HG03025 (cell line): ENCODE results near the gene RTL1.

Experiments
- ATAC-seq: cut with Tn5 transposase; IDR thresholded peaks from one replicate; pipeline ENCODE4 v1.9.1; 2021; ENCODE audit warnings: mild to moderate bottlenecking, moderate library complexity; ENCODE audit not compliant: unreplicated experiment, low FRiP score

Gene RTL1

GRCh38 chr14:100903672-100904185 is at the start of gene RTL1:
Gene RTL1, minus strand, starts transcription at chr14:100903722. Its CDS starts 18,934 bp downstream, at chr14:100884788.
- ATAC-seq: no peak

GRCh38 chr14:100950024-100950423 is 46.5 kb upstream of the RTL1 start:
- ATAC-seq: no peak

GRCh38 chr14:100944052-100944451 is 40.5 kb upstream of the RTL1 start:
- no peak for ATAC-seq

- no peak for ATAC-seq
Observed at GRCh38 chr14:100930270-100930669, 26.7 kb upstream of the RTL1 start.

GRCh38 chr14:100915560-100915959 is 12.0 kb upstream of the RTL1 start:
- ATAC-seq: no peak

- no peak for ATAC-seq
Observed at GRCh38 chr14:100914597-100915021, 11.1 kb upstream of the RTL1 start.

- ATAC-seq: no peak
Observed at GRCh38 chr14:100911665-100912316, 8.3 kb upstream of the RTL1 start.

GRCh38 chr14:100910888-100911664 is 7.6 kb upstream of the RTL1 start:
- no peak for ATAC-seq

GRCh38 chr14:100909439-100909838 is 5.9 kb upstream of the RTL1 start:
- no peak for ATAC-seq

- no peak for ATAC-seq
Observed at GRCh38 chr14:100907240-100907639, 3.7 kb upstream of the RTL1 start.

GRCh38 chr14:100906420-100906819 is 2.9 kb upstream of the RTL1 start:
- no peak for ATAC-seq

- ATAC-seq: no peak
Observed at GRCh38 chr14:100905166-100905565, 1.6 kb upstream of the RTL1 start.

- ATAC-seq: no peak
Observed at GRCh38 chr14:100904307-100905087, 975 bp upstream of the RTL1 start.

GRCh38 chr14:100903134-100903468 is 421 bp downstream of the RTL1 start:
- no peak for ATAC-seq

GRCh38 chr14:100902295-100903133 is 1.0 kb downstream of the RTL1 start:
- ATAC-seq: no peak

- no peak for ATAC-seq
Observed at GRCh38 chr14:100901391-100902183, 1.9 kb downstream of the RTL1 start.

- ATAC-seq: no peak
Observed at GRCh38 chr14:100900837-100901390, 2.6 kb downstream of the RTL1 start.

- no peak for ATAC-seq
Observed at GRCh38 chr14:100899884-100900771, 3.4 kb downstream of the RTL1 start.
